ENCODE results near the gene P2RX3.

The P2RX3 gene

GRCh38 chr11:57315491-57315890 lies 22.7 kb upstream of the P2RX3 start:
- TF ChIP-seq CTCF (IDR thresholded peaks at IDR 0.05; ENCODE audit: insufficient read depth, low read depth, low read length, missing control alignments), result no peak
- no peak for DNase-seq (ENCODE audit: low read depth)

GRCh38 chr11:57316017-57316416 lies 22.1 kb upstream of the P2RX3 start:
- no peak for TF ChIP-seq CTCF (IDR thresholded peaks at IDR 0.05; ENCODE audit: insufficient read depth, low read depth, low read length, missing control alignments)
- DNase-seq (ENCODE audit: low read depth), result no peak
- H3K4me3 ChIP-seq (ENCODE audit: low read depth, low read length), result no peak overlapping the region

More at GRCh38 chr11:57315491-57315890, 22.7 kb upstream of the P2RX3 start:
- H3K4me3 ChIP-seq (ENCODE audit: low read depth, low read length), result no peak overlapping the region

- no peak for TF ChIP-seq CTCF (IDR thresholded peaks at IDR 0.05; ENCODE audit: insufficient read depth, low read depth, low read length, missing control alignments)
- no peak for DNase-seq (ENCODE audit: low read depth)
- no peak overlapping the region for H3K4me3 ChIP-seq (ENCODE audit: low read depth, low read length)
These were observed 20.0 kb upstream of the P2RX3 start for GRCh38 chr11:57318178-57318577.

GRCh38 chr11:57320067-57320718 lies 18.0 kb upstream of the P2RX3 start:
- TF ChIP-seq CTCF (IDR thresholded peaks at IDR 0.05; ENCODE audit: insufficient read depth, low read depth, low read length, missing control alignments), result no peak
- no peak for DNase-seq (ENCODE audit: low read depth)
- H3K4me3 ChIP-seq (ENCODE audit: low read depth, low read length), result no peak overlapping the region

- no peak for TF ChIP-seq CTCF (IDR thresholded peaks at IDR 0.05; ENCODE audit: insufficient read depth, low read depth, low read length, missing control alignments)
- no peak overlapping the region for H3K4me3 ChIP-seq (ENCODE audit: low read depth, low read length)
- DNase-seq (ENCODE audit: low read depth), result no peak
These were observed 17.3 kb upstream of the P2RX3 start for GRCh38 chr11:57320719-57321387.

GRCh38 chr11:57321388-57322255 lies 16.5 kb upstream of the P2RX3 start:
- DNase-seq (ENCODE audit: low read depth), result no peak
- TF ChIP-seq CTCF (IDR thresholded peaks at IDR 0.05; ENCODE audit: insufficient read depth, low read depth, low read length, missing control alignments), result no peak
- H3K4me3 ChIP-seq (ENCODE audit: low read depth, low read length), result no peak overlapping the region

Data from GM12865 (cell line).